HepG2 (cell line): ENCODE measurements around the gene ANLN. TPM values are rescaled to one million over a fixed set of nuclear protein-coding genes. Genes with fewer than 3 reads are reported as not detected.
A peak's percentile ranks its signal among the peaks of the same experiment; 100 is the strongest.

Experiments used
- ATF6 ChIP-seq: sonication (generic); formaldehyde crosslinking; conservative IDR thresholded peaks from 2 replicates; pipeline ENCODE4 v1.4.0; 2020; ENCODE audit warnings: missing genetic modification reagents
- CEBPB ChIP-seq: IDR thresholded peaks from 2 replicates; pipeline ENCODE4 v1.6.1; 2011; ENCODE audit warnings: low read depth, low read length, improper control_type of control experiment, borderline replicate concordance
- HMGXB4 ChIP-seq, 2 experiments: sonication (generic) in 1 of 2; formaldehyde crosslinking in 1 of 2; IDR thresholded peaks; 2 replicates each; pipeline versions ENCODE4 v1.4.0 to v1.6.1; 2018 to 2020; ENCODE audit warnings: missing genetic modification reagents in 2 of 2, borderline replicate concordance in 1 of 2, low read depth in 1 of 2, mild to moderate bottlenecking in 1 of 2, missing biosample characterization in 1 of 2
- HOXA9 ChIP-seq: sonication (generic); formaldehyde crosslinking; IDR thresholded peaks from 2 replicates; pipeline ENCODE4 v1.8.1; 2022; ENCODE audit warnings: missing genetic modification reagents, mild to moderate bottlenecking, moderate library complexity, borderline replicate concordance
- JUND ChIP-seq: sonication (generic); formaldehyde crosslinking; IDR thresholded peaks from 2 replicates; pipeline ENCODE4 v1.8.0; 2022; ENCODE audit warnings: mild to moderate bottlenecking, missing genetic modification reagents
- MZF1 ChIP-seq: sonication (generic); formaldehyde crosslinking; IDR thresholded peaks from 2 replicates; pipeline ENCODE4 v1.8.1; 2023; ENCODE audit warnings: mild to moderate bottlenecking, missing genetic modification reagents, borderline replicate concordance
- ONECUT2 ChIP-seq: sonication (generic); formaldehyde crosslinking; IDR thresholded peaks from 2 replicates; pipeline ENCODE4 v1.4.0; 2020; ENCODE audit warnings: missing genetic modification reagents
- POLR2G ChIP-seq: fragments of 200-400 bp; formaldehyde crosslinking; IDR thresholded peaks from 2 replicates; pipeline ENCODE4 v1.6.1; 2018; ENCODE audit warnings: mild to moderate bottlenecking, low read depth, low read length, moderate library complexity
- RNF219 ChIP-seq: sonication (generic); formaldehyde crosslinking; IDR thresholded peaks from 2 replicates; pipeline ENCODE4 v1.5.0; 2020; ENCODE audit warnings: mild to moderate bottlenecking, missing genetic modification reagents
- SOX5 ChIP-seq: IDR thresholded peaks from 2 replicates; pipeline ENCODE4 v1.6.1; 2016; ENCODE audit warnings: borderline replicate concordance
- THAP11 ChIP-seq: IDR thresholded peaks from 2 replicates; pipeline ENCODE4 v1.6.1; 2016; ENCODE audit warnings: missing biosample characterization, missing genetic modification reagents
- YEATS2 ChIP-seq: sonication (generic); formaldehyde crosslinking; IDR thresholded peaks from 2 replicates; pipeline ENCODE4 v1.4.0; 2020; ENCODE audit warnings: missing genetic modification reagents, borderline replicate concordance
- ZBTB34 ChIP-seq: sonication (generic); formaldehyde crosslinking; IDR thresholded peaks from 2 replicates; pipeline ENCODE4 v1.8.0; 2022; ENCODE audit warnings: mild to moderate bottlenecking, missing genetic modification reagents
- ZFP91 ChIP-seq: sonication (generic); formaldehyde crosslinking; IDR thresholded peaks from 2 replicates; pipeline ENCODE4 v1.9.0; 2022; ENCODE audit warnings: missing genetic modification reagents, mild to moderate bottlenecking, borderline replicate concordance
- ZNF317 ChIP-seq: sonication (generic); formaldehyde crosslinking; IDR thresholded peaks from 2 replicates; pipeline ENCODE4 v1.5.0; 2020; ENCODE audit warnings: mild to moderate bottlenecking, missing genetic modification reagents
- ZNF44 ChIP-seq: sonication (generic); formaldehyde crosslinking; IDR thresholded peaks from 2 replicates; pipeline ENCODE4 v1.5.1; 2020; ENCODE audit warnings: mild to moderate bottlenecking, missing genetic modification reagents
- ZNF782 ChIP-seq: sonication (generic); formaldehyde crosslinking; IDR thresholded peaks from 2 replicates; pipeline ENCODE4 v1.4.0; 2020; ENCODE audit warnings: missing genetic modification reagents, mild to moderate bottlenecking, borderline replicate concordance
- ZNF839 ChIP-seq: sonication (generic); formaldehyde crosslinking; IDR thresholded peaks from 2 replicates; pipeline ENCODE4 v1.4.0; 2020; ENCODE audit warnings: missing genetic modification reagents, mild to moderate bottlenecking, borderline replicate concordance
- polyA plus RNA-seq, 8 experiments: library from polyadenylated mRNA; depleted of rRNA in 3 of 8; stranded (reverse) in 7 of 8; unstranded in 1 of 8; fragments of >200 nt; fragmentation: Illumina TruSeq in 4 of 8; extraction: Trizol in 4 of 8; gene quantifications; 2 replicates each; pipeline versions ENCODE4 v1.2.1 to v1.2.3, GENCODE V29; 2011 to 2016; ENCODE audit warnings: low read depth in 4 of 8, missing spikeins in 1 of 8, mixed read lengths in 1 of 8; ENCODE audit not compliant: insufficient read depth in 1 of 8
- total RNA-seq, 5 experiments: library from RNA; depleted of rRNA; stranded (reverse); fragments of >200 nt; fragmentation: Illumina TruSeq; extraction: Trizol; gene quantifications; 2 replicates each; pipeline ENCODE4 v1.2.3, GENCODE V29; 2016; ENCODE audit warnings: low read depth in 1 of 5

The ANLN gene
- total and polyA plus RNA-seq, 2 of the 13 experiments (the other 11 are each of a cell fraction or from before 2014, with no cell fraction given), result 20.0 to 72.0 TPM

- TF ChIP-seq ZBTB34 (CRISPR knock-in tag) (0 out of 2 replicates have a peak, but pooled peaks have one; percentile 47), ZNF782 (CRISPR knock-in tag) (no peak), POLR2G (peak; percentile 30), ZNF839 (CRISPR knock-in tag) (no peak), ZNF317 (CRISPR knock-in tag) (0 out of 2 replicates have a peak, but pooled peaks have one; percentile 35), RNF219 (CRISPR knock-in tag) (no peak), ZFP91 (CRISPR knock-in tag) (no peak), ZNF44 (CRISPR knock-in tag) (peak; percentile 81; the same call in 1 of the 2 replicates), THAP11 (CRISPR knock-in tag) (peak; percentile 36; the same call in 1 of the 2 replicates), ATF6 (0 out of 2 replicates have a peak, but pooled peaks have one; percentile 79), ONECUT2 (CRISPR knock-in tag) (no peak), HMGXB4 (CRISPR knock-in tag; IDR thresholded peaks at IDR 0.05; ENCODE audit: borderline replicate concordance in 1 of 2, low read depth in 1 of 2) (peak in 1 of 2 experiments; percentile 22; a peak in 1 of 4 replicates), JUND (no peak), HOXA9 (CRISPR knock-in tag) (no peak), YEATS2 (CRISPR knock-in tag) (no peak), CEBPB (no peak), MZF1 (no peak), SOX5 (CRISPR knock-in tag) (no peak)
These were observed 783 bp downstream of the ANLN start (continued) for GRCh38 chr7:36390199-36391090.
